Left lung (tissue), 14 donors: Measurements from ENCODE around the gene NHERF1. TPM values are rescaled to one million over a fixed set of nuclear protein-coding genes. Genes with fewer than 3 reads are reported as not detected.

Source experiments
- ATAC-seq: fragments of 200-7000 bp; cut with Tn5 transposase; one replicate; pipeline ENCODE4 v1.9.1; 2020; ENCODE audit warnings: moderate library complexity
- DNase-seq, 4 donors: peaks; one replicate each; pipeline ENCODE4 v3.0.0-alpha.2; 2013 to 2020
- H3K27ac ChIP-seq, 2 donors: fragments of 200-600 bp; sonication (generic) in 1 of 2; one replicate each; pipeline versions ENCODE4 v1.5.0 to v1.8.0; 2020 to 2021
- H3K27me3 ChIP-seq, 2 donors: fragments of 200-600 bp; sonication (generic) in 1 of 2; one replicate each; pipeline versions ENCODE4 v1.5.0 to v1.8.0; 2020 to 2021
- H3K36me3 ChIP-seq, 2 donors: fragments of 200-600 bp; sonication (generic) in 1 of 2; one replicate each; pipeline versions ENCODE4 v1.5.0 to v1.8.0; 2020 to 2021
- H3K4me1 ChIP-seq, 2 donors: fragments of 200-600 bp; one replicate each; pipeline ENCODE4 v1.8.0; 2021
- H3K4me3 ChIP-seq, 2 donors: fragments of 200-600 bp; sonication (generic) in 1 of 2; one replicate each; pipeline versions ENCODE4 v1.5.0 to v1.8.0; 2020 to 2021; ENCODE audit warnings: mild to moderate bottlenecking in 1 of 2
- H3K9me3 ChIP-seq, 2 donors: fragments of 200-600 bp; sonication (generic) in 1 of 2; one replicate each; pipeline versions ENCODE4 v1.5.0 to v1.8.0; 2020 to 2021
- CTCF ChIP-seq, 2 donors: fragments of 200-600 bp; sonication (generic) in 1 of 2; IDR thresholded peaks; one replicate each; pipeline versions ENCODE4 v1.5.0 to v1.8.0; 2021; ENCODE audit warnings: antibody characterized with exemption in 2 of 2
- intact Hi-C, 2 donors: fragments of 100-400 bp; cut with DNase I; formaldehyde crosslinking; loops; one replicate each; pipeline versions ENCODE4 v1.11.2 to v1.14.2; 2022
- long read RNA-seq, 12 donors: library from polyadenylated mRNA in 2 of 12; unstranded in 2 of 12; transcript quantifications; one replicate each; pipeline ENCODE4 v2.0.0 and lab custom pipeline, GENCODE V29; 2019 to 2026
- polyA plus RNA-seq, 6 donors: library from polyadenylated mRNA; unstranded; fragments of 120-200 nt; gene quantifications; one replicate each; pipeline ENCODE4 v1.2.1, GENCODE V29; 2013; ENCODE audit not compliant: insufficient read length in 6 of 6
- total RNA-seq, 2 donors: library from RNA; stranded (reverse); fragmentation: NEBNext Ultra II Directional; extraction: Animal tissue kit (Norgen Biotek cat#: 25700); gene quantifications; one replicate each; pipeline ENCODE4 v1.2.1, GENCODE V29; 2021
- donor health status: DM: no; HTN: yes; CAD: no.
- donor health status: DM: no; HTN: no; CAD: no.

NHERF1 gene
- total RNA-seq: 10 to 100 TPM; 25.5 to 37.5 TPM
- 10 to 100 TPM; 44.9 to 65.5 (median 52.2) TPM for polyA plus RNA-seq
- long read RNA-seq, donor 1, transcript SLC9A3R1-201 (6 exons, 1,969 nt): major isoform, 17 of 22 reads
- long read RNA-seq, donor 1, partial matches to known transcripts: 0 of 22 reads
- long read RNA-seq, donor 1, other reads (novel, unspliced or antisense): 0 of 22 reads
- long read RNA-seq, donor 2, transcript SLC9A3R1-201 (6 exons, 1,969 nt): major isoform, 5 of 9 reads
- long read RNA-seq, donor 2, partial matches to known transcripts: 0 of 9 reads
- long read RNA-seq, donor 2, other reads (novel, unspliced or antisense): 0 of 9 reads
- long read RNA-seq, donor 3, partial matches to known transcripts: 0 of 5 reads
- long read RNA-seq, donor 3, other reads (novel, unspliced or antisense): 0 of 5 reads
- long read RNA-seq, donor 4, transcript SLC9A3R1-201 (6 exons, 1,969 nt): major isoform, 22 of 24 reads
- long read RNA-seq, donor 4, partial matches to known transcripts: 1 of 24 reads
- long read RNA-seq, donor 4, other reads (novel, unspliced or antisense): 1 of 24 reads
- long read RNA-seq, donor 5, transcript SLC9A3R1-201 (6 exons, 1,969 nt): major isoform, 10 of 12 reads
- long read RNA-seq, donor 5, partial matches to known transcripts: 0 of 12 reads
- long read RNA-seq, donor 5, other reads (novel, unspliced or antisense): 0 of 12 reads
- long read RNA-seq, donor 6, transcript SLC9A3R1-201 (6 exons, 1,969 nt): major isoform, 16 of 17 reads
- long read RNA-seq, donor 6, partial matches to known transcripts: 0 of 17 reads
- long read RNA-seq, donor 6, other reads (novel, unspliced or antisense): 0 of 17 reads
- long read RNA-seq, donor 7, transcript SLC9A3R1-201 (6 exons, 1,969 nt): major isoform, 10 of 10 reads
- long read RNA-seq, donor 7, partial matches to known transcripts: 0 of 10 reads
- long read RNA-seq, donor 7, other reads (novel, unspliced or antisense): 0 of 10 reads
- long read RNA-seq, donor 8, transcript SLC9A3R1-201 (6 exons, 1,969 nt): major isoform, 14 of 16 reads
- long read RNA-seq, donor 8, partial matches to known transcripts: 0 of 16 reads
- long read RNA-seq, donor 8, other reads (novel, unspliced or antisense): 0 of 16 reads
- long read RNA-seq, donor 9: 0 reads
- long read RNA-seq, donor 10, transcript SLC9A3R1-201 (6 exons, 1,969 nt): major isoform, 27 of 30 reads
- long read RNA-seq, donor 10, partial matches to known transcripts: 0 of 30 reads
- long read RNA-seq, donor 10, other reads (novel, unspliced or antisense): 3 of 30 reads
- long read RNA-seq, donor 11: 0 reads
- long read RNA-seq, donor 12, transcript SLC9A3R1-201 (6 exons, 1,969 nt): major isoform, 11 of 12 reads
- long read RNA-seq, donor 12, partial matches to known transcripts: 0 of 12 reads
- long read RNA-seq, donor 12, other reads (novel, unspliced or antisense): 0 of 12 reads

GRCh38 chr17:74748529-74749278 is at the start of gene NHERF1:
Gene NHERF1, plus strand, starts transcription at chr17:74748628. Its CDS starts 219 bp downstream, at chr17:74748847.
- intact Hi-C loops: no loop called here
- DNase-seq (peak; percentile 88 to 99 (median 95)), ATAC-seq (peak; percentile 93)
- Histone ChIP-seq H3K4me1 (peaks cover 18 to 86% of the 10 kb centered on the region in 2 donors), H3K27me3 (no peaks in the 10 kb centered on the region), H3K9me3 (no peaks in the 10 kb centered on the region), H3K4me3 (peak within 1 kb of the TSS; percentile 80 to 88), H3K36me3 (no peaks in the 10 kb centered on the region), H3K27ac (peak within 1 kb of the TSS; percentile 73 to 88)
- peak in 1 of 2 donors; percentile 1 for TF ChIP-seq CTCF (IDR thresholded peaks at IDR 0.05)

GRCh38 chr17:74699236-74699635 is 49.2 kb upstream of the NHERF1 start:
- DNase-seq (no peak), ATAC-seq (no peak)
- Histone ChIP-seq H3K9me3 (no peaks in the 10 kb centered on the region), H3K36me3 (peaks cover 0 to 55% of the 10 kb centered on the region in 2 donors), H3K4me1 (peaks cover 3 to 18% of the 10 kb centered on the region in 2 donors), H3K4me3 (no peak overlapping the region), H3K27ac (no peak overlapping the region), H3K27me3 (no peaks in the 10 kb centered on the region)
- intact Hi-C loops: no loop called here
- TF ChIP-seq CTCF (IDR thresholded peaks at IDR 0.05): no peak

- peaks cover 6 to 24% of the 10 kb centered on the region in 2 donors for H3K4me1 ChIP-seq
- peaks cover 0 to 46% of the 10 kb centered on the region in 2 donors for H3K36me3 ChIP-seq
- H3K4me3 ChIP-seq: no peak overlapping the region
- H3K27ac ChIP-seq: no peak overlapping the region
- no peaks in the 10 kb centered on the region for H3K27me3 ChIP-seq
- ATAC-seq (peak; percentile 36), DNase-seq (peak in 1 of 4 donors; percentile 54)
- no peak for TF ChIP-seq CTCF (IDR thresholded peaks at IDR 0.05)
- H3K9me3 ChIP-seq: no peaks in the 10 kb centered on the region
- intact Hi-C loops: no loop called here
Observed at GRCh38 chr17:74702116-74702871, 46.1 kb upstream of the NHERF1 start.

GRCh38 chr17:74703311-74703710 is 45.1 kb upstream of the NHERF1 start:
- Histone ChIP-seq H3K4me1 (peaks cover 6 to 24% of the 10 kb centered on the region in 2 donors), H3K27me3 (no peaks in the 10 kb centered on the region), H3K9me3 (no peaks in the 10 kb centered on the region), H3K27ac (no peak overlapping the region), H3K4me3 (no peak overlapping the region), H3K36me3 (peaks cover 0 to 37% of the 10 kb centered on the region in 2 donors)
- ATAC-seq (no peak), DNase-seq (no peak)
- intact Hi-C loops: no loop called here
- no peak for TF ChIP-seq CTCF (IDR thresholded peaks at IDR 0.05)
